Neural cell (in vitro differentiated cells): Measurements from ENCODE around the gene TEX2. TPM values are rescaled to one million over a fixed set of nuclear protein-coding genes. Genes with fewer than 3 reads are reported as not detected.

Source experiments
- H2AFZ ChIP-seq: fragments of 200-600, 300-800 bp; sonication (generic), shearing (Covaris generic); 2 replicates; pipeline ENCODE4 v1.6.0; 2014; ENCODE audit warnings: low read depth, mild to moderate bottlenecking, antibody characterized with exemption, low read length, moderate library complexity
- H3F3A ChIP-seq: fragments of 200-600 bp; shearing (Covaris generic); 2 replicates; pipeline ENCODE4 v1.6.1; 2016; ENCODE audit warnings: mild to moderate bottlenecking, moderate library complexity, mixed read lengths, antibody characterized with exemption, low read length; ENCODE audit not compliant: insufficient read depth, poor library complexity, severe bottlenecking
- H3K27ac ChIP-seq: fragments of 200-600, 300-800 bp; sonication (generic), shearing (Covaris generic); 2 replicates; pipeline ENCODE4 v1.5.1; 2014; ENCODE audit warnings: mild to moderate bottlenecking, low read length, moderate library complexity
- H3K27me3 ChIP-seq: fragments of 300-800, 200-600 bp; sonication (generic), shearing (Covaris generic); 2 replicates; pipeline ENCODE4 v1.6.0; 2014; ENCODE audit warnings: mild to moderate bottlenecking, low read depth, low read length, moderate library complexity; ENCODE audit not compliant: insufficient read depth
- H3K36me3 ChIP-seq: fragments of 300-800, 200-600 bp; sonication (generic), shearing (Covaris generic); 2 replicates; pipeline ENCODE4 v1.5.1; 2014; ENCODE audit warnings: mild to moderate bottlenecking, antibody characterized with exemption, low read length, moderate library complexity; ENCODE audit not compliant: insufficient read depth
- H3K4me2 ChIP-seq: fragments of 300-800, 200-600 bp; sonication (generic), shearing (Covaris generic); 2 replicates; pipeline ENCODE4 v1.6.0; 2014; ENCODE audit warnings: mild to moderate bottlenecking, low read length
- H3K4me3 ChIP-seq: fragments of 300-800, 200-600 bp; sonication (generic), shearing (Covaris generic); 2 replicates; pipeline ENCODE4 v1.5.1; 2014; ENCODE audit warnings: mild to moderate bottlenecking, low read length, moderate library complexity
- H3K79me2 ChIP-seq: fragments of 200-600 bp; shearing (Covaris generic); replicated peaks from 2 replicates; pipeline ENCODE4 v1.6.0; 2014; ENCODE audit warnings: mild to moderate bottlenecking, low read length, moderate library complexity; ENCODE audit not compliant: insufficient read depth
- H3K9ac ChIP-seq: fragments of 300-800, 200-600 bp; sonication (generic), shearing (Covaris generic); 2 replicates; pipeline ENCODE4 v1.6.1; 2016; ENCODE audit warnings: mild to moderate bottlenecking, low read length, mixed read lengths
- H3K9me2 ChIP-seq: fragments of 200-600 bp; shearing (Covaris generic); 2 replicates; pipeline ENCODE4 v1.6.1; 2016; ENCODE audit warnings: mild to moderate bottlenecking, low read length, mixed read lengths; ENCODE audit not compliant: insufficient read depth
- H3K9me3 ChIP-seq: fragments of 200-600, 300-800 bp; sonication (generic), shearing (Covaris generic); 2 replicates; pipeline ENCODE4 v1.6.1; 2016; ENCODE audit warnings: mild to moderate bottlenecking, mixed run types, low read length, moderate library complexity, mixed read lengths
- H4K20me1 ChIP-seq: fragments of 200-600 bp; shearing (Covaris generic); 2 replicates; pipeline ENCODE4 v1.6.1; 2016; ENCODE audit warnings: mild to moderate bottlenecking, mixed run types; ENCODE audit not compliant: insufficient read depth
- CTCF ChIP-seq: fragments of 450-650 bp; IDR thresholded peaks from 2 replicates; pipeline ENCODE4 v1.5.1; 2014; ENCODE audit warnings: antibody characterized with exemption, mild to moderate bottlenecking, moderate library complexity; ENCODE audit not compliant: poor library complexity, severe bottlenecking
- EP300 ChIP-seq: fragments of 450-650 bp; conservative IDR thresholded peaks from 2 replicates; pipeline ENCODE4 v1.6.1; 2014; ENCODE audit warnings: antibody characterized with exemption, mild to moderate bottlenecking, moderate library complexity; ENCODE audit not compliant: poor library complexity, severe bottlenecking
- EZH2 ChIP-seq: fragments of 200-600, 300-800 bp; shearing (Covaris generic), sonication (generic); IDR thresholded peaks from 2 replicates; pipeline ENCODE4 v1.6.1; 2014; ENCODE audit warnings: antibody characterized with exemption, low read length, borderline replicate concordance, mild to moderate bottlenecking; ENCODE audit not compliant: insufficient read depth, poor library complexity, severe bottlenecking
- MXI1 ChIP-seq: fragments of 450-650 bp; conservative IDR thresholded peaks from 2 replicates; pipeline ENCODE4 v1.6.1; 2014; ENCODE audit warnings: antibody characterized with exemption, mild to moderate bottlenecking; ENCODE audit not compliant: poor library complexity, severe bottlenecking
- POLR2AphosphoS5 ChIP-seq: IDR thresholded peaks from 2 replicates; pipeline ENCODE4 v1.6.1; 2012
- RAD21 ChIP-seq: fragments of 450-650 bp; conservative IDR thresholded peaks from 2 replicates; pipeline ENCODE4 v1.6.1; 2014; ENCODE audit warnings: antibody characterized with exemption, mild to moderate bottlenecking, moderate library complexity
- REST ChIP-seq: IDR thresholded peaks from 2 replicates; pipeline ENCODE4 v1.6.1; 2012; ENCODE audit warnings: borderline replicate concordance
- SMC3 ChIP-seq: fragments of 450-650 bp; conservative IDR thresholded peaks from 2 replicates; pipeline ENCODE4 v1.6.1; 2014; ENCODE audit warnings: antibody characterized with exemption, mild to moderate bottlenecking, moderate library complexity; ENCODE audit not compliant: poor library complexity
- polyA plus RNA-seq: library from polyadenylated mRNA; depleted of rRNA; stranded (reverse); fragments of >200 nt; gene quantifications from 2 replicates; pipeline ENCODE4 v1.2.3, GENCODE V29; 2014

Gene TEX2
- polyA plus RNA-seq, 1 donor from 2014 or later: 19.7 TPM

GRCh38 chr17:64113006-64113405, 150.1 kb downstream of the TEX2 start:
- Histone ChIP-seq H3K36me3 (no peaks in the 10 kb centered on the region), H3K4me3 (no peak overlapping the region), H3K9ac (no peak overlapping the region), H3K4me2 (no peak overlapping the region), H3K27ac (no peak overlapping the region), H3K9me3 (no peaks in the 10 kb centered on the region), H3F3A (no peaks in the 10 kb centered on the region), H3K79me2 (no peaks in the 10 kb centered on the region), H3K27me3 (no peaks in the 10 kb centered on the region), H4K20me1 (no peaks in the 10 kb centered on the region), H2AFZ (no peak overlapping the region), H3K9me2 (no peaks in the 10 kb centered on the region)
- TF ChIP-seq EZH2: no peak
- TF ChIP-seq MXI1: no peak
- no peak for TF ChIP-seq RAD21
- TF ChIP-seq SMC3: no peak
- no peak for TF ChIP-seq POLR2AphosphoS5
- no peak for TF ChIP-seq EP300
- TF ChIP-seq CTCF: no peak
- no peak for TF ChIP-seq REST

GRCh38 chr17:64111831-64112230, 151.2 kb downstream of the TEX2 start:
- H3K9ac ChIP-seq: no peak overlapping the region
- H3K36me3 ChIP-seq: no peaks in the 10 kb centered on the region
- H3K79me2 ChIP-seq: no peaks in the 10 kb centered on the region
- no peaks in the 10 kb centered on the region for H3K27me3 ChIP-seq
- no peak for TF ChIP-seq RAD21
- no peak for TF ChIP-seq MXI1
- TF ChIP-seq CTCF: no peak
- no peaks in the 10 kb centered on the region for H3K9me2 ChIP-seq
- H4K20me1 ChIP-seq: no peaks in the 10 kb centered on the region
- no peak overlapping the region for H3K27ac ChIP-seq
- no peak overlapping the region for H2AFZ ChIP-seq
- no peaks in the 10 kb centered on the region for H3K9me3 ChIP-seq
- no peak overlapping the region for H3K4me3 ChIP-seq
- no peak overlapping the region for H3K4me2 ChIP-seq
- no peaks in the 10 kb centered on the region for H3F3A ChIP-seq
